Esophagus muscularis mucosa (tissue), 4 donors: ENCODE measurements around the gene SLCO3A1. TPM values are rescaled to one million over a fixed set of nuclear protein-coding genes. Genes with fewer than 3 reads are reported as not detected.

Experiments used
- DNase-seq: peaks from one replicate; pipeline ENCODE4 v3.0.0-alpha.2; 2017; ENCODE audit errors: extremely low spot score
- H3K27ac ChIP-seq, 4 donors: fragments of 200-600 bp; sonication (generic); replicated peaks in 1 of 4; 1 replicate in 3 of 4; 2 replicates in 1 of 4; pipeline ENCODE4 v1.5.1; 2016 to 2019; ENCODE audit warnings: mild to moderate bottlenecking in 1 of 4
- H3K27me3 ChIP-seq, 4 donors: fragments of 200-600 bp; sonication (generic); one replicate each; pipeline versions ENCODE4 v1.5.1 to v1.6.0; 2016 to 2019
- H3K36me3 ChIP-seq, 4 donors: fragments of 200-600 bp; sonication (generic); one replicate each; pipeline ENCODE4 v1.5.1; 2016 to 2019
- H3K4me1 ChIP-seq, 4 donors: fragments of 200-600 bp; sonication (generic); one replicate each; pipeline ENCODE4 v1.5.1; 2016 to 2019
- H3K4me3 ChIP-seq, 4 donors: fragments of 200-600 bp; sonication (generic); 1 replicate in 2 of 4; 2 replicates in 2 of 4; pipeline ENCODE4 v1.5.1; 2016 to 2019; ENCODE audit warnings: mild to moderate bottlenecking in 4 of 4, moderate library complexity in 1 of 4
- H3K9me3 ChIP-seq, 4 donors: fragments of 200-600 bp; sonication (generic); 1 replicate in 3 of 4; 2 replicates in 1 of 4; pipeline ENCODE4 v1.5.1; 2016 to 2019
- CTCF ChIP-seq, 3 experiments: fragments of 200-600 bp in 2 of 3; fragments of 450-650 bp in 1 of 3; sonication (generic) in 2 of 3; IDR thresholded peaks; one replicate each; pipeline ENCODE4 v1.5.1; 2017 to 2019; ENCODE audit warnings: antibody characterized with exemption in 3 of 3, mild to moderate bottlenecking in 2 of 3, moderate library complexity in 1 of 3
- EP300 ChIP-seq: sonication (generic); formaldehyde crosslinking; IDR thresholded peaks from one replicate; pipeline ENCODE4 v1.6.1; 2017; ENCODE audit warnings: antibody characterized with exemption
- POLR2A ChIP-seq: fragments of 450-650 bp; IDR thresholded peaks from one replicate; pipeline ENCODE4 v1.6.1; 2017; ENCODE audit warnings: antibody characterized with exemption, moderate library complexity, mild to moderate bottlenecking, low read depth
- POLR2AphosphoS5 ChIP-seq, 2 donors: sonication (generic); formaldehyde crosslinking; IDR thresholded peaks; one replicate each; pipeline ENCODE4 v1.6.1; 2017; ENCODE audit warnings: antibody characterized with exemption in 2 of 2
- WGBS: methylation state at CpG from one replicate; pipeline ENCODE4 v1.1.5; 2018; 5-methylcytosine and 5-hydroxymethylcytosine counted together
- intact Hi-C: fragments of 100-400 bp; cut with DNase I; formaldehyde crosslinking; loops from one replicate; pipeline ENCODE4 v1.15.1; 2023
- total RNA-seq, 4 donors: library from RNA; depleted of rRNA; stranded (reverse); fragments of >200 nt; gene quantifications; one replicate each; pipeline versions ENCODE4 v1.1.0 to v1.2.1, GENCODE V29; 2016

Gene SLCO3A1
- total RNA-seq, 4 donors from 2014 or later, result 5.6 to 17.5 (median 12.3) TPM

- Histone ChIP-seq H3K36me3 (no peaks in the 10 kb centered on the region), H3K4me1 (peaks cover 33 to 52% (median 45%) of the 10 kb centered on the region in 4 donors)
- intact Hi-C loops, result no loop called here
Measured at GRCh38 chr15:91889111-91889815, 35.8 kb downstream of the SLCO3A1 start.

GRCh38 chr15:91890614-91891013 is 37.1 kb downstream of the SLCO3A1 start:
- no peaks in the 10 kb centered on the region for H3K9me3 ChIP-seq
- intact Hi-C loops, result no loop called here

More at GRCh38 chr15:91889111-91889815, 35.8 kb downstream of the SLCO3A1 start:
- no peak overlapping the region for H3K4me3 ChIP-seq
- WGBS, result 76% methylated on average over 2 of the region's 2 CpGs
- H3K27ac ChIP-seq, result no peak overlapping the region
- no peaks in the 10 kb centered on the region for H3K9me3 ChIP-seq
- TF ChIP-seq EP300, result no peak
- H3K27me3 ChIP-seq, result no peaks in the 10 kb centered on the region
- DNase-seq, result no peak

GRCh38 chr15:91891101-91891500 is 37.6 kb downstream of the SLCO3A1 start:
- no peaks in the 10 kb centered on the region for H3K27me3 ChIP-seq
- no peak overlapping the region for H3K27ac ChIP-seq
- H3K4me3 ChIP-seq, result no peak overlapping the region
- no peaks in the 10 kb centered on the region for H3K36me3 ChIP-seq
- WGBS, result 76% methylated on average over 1 of the region's 1 CpG
- peaks cover 22 to 52% (median 34%) of the 10 kb centered on the region in 4 donors for H3K4me1 ChIP-seq
- intact Hi-C loops, result no loop called here
- no peak for DNase-seq
- H3K9me3 ChIP-seq, result no peaks in the 10 kb centered on the region
- TF ChIP-seq POLR2A, result no peak
- no peak for TF ChIP-seq EP300
- no peak for TF ChIP-seq CTCF (IDR thresholded peaks at IDR 0.05)
- TF ChIP-seq POLR2AphosphoS5 (IDR thresholded peaks at IDR 0.05), result no peak

More at GRCh38 chr15:91890614-91891013, 37.1 kb downstream of the SLCO3A1 start:
- Histone ChIP-seq H3K36me3 (no peaks in the 10 kb centered on the region), H3K27me3 (no peaks in the 10 kb centered on the region), H3K4me3 (no peak overlapping the region), H3K4me1 (peaks cover 22 to 52% (median 36%) of the 10 kb centered on the region in 4 donors), H3K27ac (no peak overlapping the region)
- no peak for TF ChIP-seq CTCF (IDR thresholded peaks at IDR 0.05)
- TF ChIP-seq EP300, result no peak
- no peak for TF ChIP-seq POLR2A
- no peak for TF ChIP-seq POLR2AphosphoS5 (IDR thresholded peaks at IDR 0.05)
- DNase-seq, result no peak
- 80% methylated on average over 2 of the region's 2 CpGs for WGBS

- Histone ChIP-seq H3K4me1 (peaks cover 22 to 46% (median 27%) of the 10 kb centered on the region in 4 donors), H3K4me3 (no peak overlapping the region), H3K9me3 (no peaks in the 10 kb centered on the region), H3K27ac (no peak overlapping the region), H3K36me3 (no peaks in the 10 kb centered on the region), H3K27me3 (no peaks in the 10 kb centered on the region)
- WGBS, result 96% methylated on average over 5 of the region's 5 CpGs
- no peak for TF ChIP-seq EP300
- TF ChIP-seq CTCF (IDR thresholded peaks at IDR 0.05), result no peak
- intact Hi-C loops, result no loop called here
- no peak for DNase-seq
Measured at GRCh38 chr15:91891788-91892345, 38.4 kb downstream of the SLCO3A1 start.

- Histone ChIP-seq H3K9me3 (no peaks in the 10 kb centered on the region), H3K36me3 (no peaks in the 10 kb centered on the region), H3K4me3 (no peak overlapping the region), H3K27ac (no peak overlapping the region), H3K27me3 (no peaks in the 10 kb centered on the region), H3K4me1 (peaks cover 19 to 44% (median 21%) of the 10 kb centered on the region in 4 donors)
- DNase-seq, result no peak
- 92% methylated on average over 5 of the region's 5 CpGs for WGBS
- intact Hi-C loops, result no loop called here
- no peak for TF ChIP-seq CTCF (IDR thresholded peaks at IDR 0.05)
- TF ChIP-seq POLR2AphosphoS5 (IDR thresholded peaks at IDR 0.05), result no peak
- no peak for TF ChIP-seq EP300
- no peak for TF ChIP-seq POLR2A
Measured at GRCh38 chr15:91892436-91892835, 38.9 kb downstream of the SLCO3A1 start.
